WTC11 (cell line): ENCODE measurements around the gene PARD3B. TPM values are rescaled to one million over a fixed set of nuclear protein-coding genes. Genes with fewer than 3 reads are reported as not detected.

Experiments
- ATAC-seq: fragments of 200-7000 bp; cut with Tn5 transposase; 2 replicates; pipeline ENCODE4 v1.10.0; 2021; ENCODE audit warnings: mild to moderate bottlenecking, moderate library complexity
- CTCF ChIA-PET: fragments of 300-600 bp; sonication (Branson Sonifier 250); formaldehyde crosslinking; loops from one replicate; lab custom pipeline; 2021; ENCODE audit warnings: antibody characterized with exemption; lab: Charles Lee
- POLR2A ChIA-PET: fragments of 350-600 bp; sonication (Branson Sonifier 250); formaldehyde crosslinking; loops from one replicate; lab custom pipeline; 2021; ENCODE audit warnings: antibody characterized with exemption; lab: Charles Lee
- DNase-seq: peaks from one replicate; pipeline ENCODE4 v3.0.0; 2021; ENCODE audit warnings: low spot score
- H3K27ac Mint-ChIP-seq: 2 replicates; pipeline ENCODE4 v1.8.0; 2021; ENCODE audit warnings: mixed read lengths
- H3K27me3 Mint-ChIP-seq: 2 replicates; pipeline ENCODE4 v1.8.0; 2021; ENCODE audit warnings: low read depth, mild to moderate bottlenecking, moderate library complexity, mixed read lengths
- H3K36me3 Mint-ChIP-seq: 2 replicates; pipeline ENCODE4 v1.8.0; 2021; ENCODE audit warnings: mixed read lengths
- H3K4me1 Mint-ChIP-seq: 2 replicates; pipeline ENCODE4 v1.8.0; 2022; ENCODE audit warnings: mixed read lengths
- H3K4me3 Mint-ChIP-seq: 2 replicates; pipeline ENCODE4 v1.8.0; 2021; ENCODE audit warnings: mild to moderate bottlenecking, moderate library complexity, mixed read lengths
- H3K9me3 Mint-ChIP-seq: 2 replicates; pipeline ENCODE4 v1.8.0; 2021; ENCODE audit warnings: mixed read lengths
- AFF4 ChIP-seq: sonication (generic); formaldehyde crosslinking; IDR thresholded peaks from 2 replicates; pipeline ENCODE4 v1.8.1; 2023; ENCODE audit warnings: mild to moderate bottlenecking, missing genetic modification reagents, borderline replicate concordance
- ATF3 ChIP-seq: sonication (generic); formaldehyde crosslinking; conservative IDR thresholded peaks from 2 replicates; pipeline ENCODE4 v1.8.1; 2022; ENCODE audit warnings: mild to moderate bottlenecking, missing genetic modification reagents
- EMX1 ChIP-seq: fragments of 250-450 bp; sonication (Bioruptor Pico); IDR thresholded peaks from 2 replicates; pipeline ENCODE4 v1.8.0; 2021; ENCODE audit warnings: mild to moderate bottlenecking
- ESRRA ChIP-seq: sonication (generic); formaldehyde crosslinking; IDR thresholded peaks from 2 replicates; pipeline ENCODE4 v1.8.1; 2022; ENCODE audit warnings: mild to moderate bottlenecking, missing genetic modification reagents, borderline replicate concordance
- ETV6 ChIP-seq: sonication (generic); formaldehyde crosslinking; IDR thresholded peaks from 2 replicates; pipeline ENCODE4 v1.8.1; 2022; ENCODE audit warnings: mild to moderate bottlenecking, missing genetic modification reagents
- FOXK1 ChIP-seq: sonication (generic); formaldehyde crosslinking; IDR thresholded peaks from 2 replicates; pipeline ENCODE4 v1.8.0; 2022; ENCODE audit warnings: mild to moderate bottlenecking, moderate library complexity, missing genetic modification reagents
- GABPB1 ChIP-seq: sonication (generic); formaldehyde crosslinking; IDR thresholded peaks from 2 replicates; pipeline ENCODE4 v1.8.1; 2023; ENCODE audit warnings: mild to moderate bottlenecking, missing genetic modification reagents
- GRHL2 ChIP-seq: fragments of 250-450 bp; sonication (Bioruptor Pico); IDR thresholded peaks from 2 replicates; pipeline ENCODE4 v1.8.0; 2022; ENCODE audit warnings: mild to moderate bottlenecking, moderate library complexity; ENCODE audit not compliant: insufficient replicate concordance, severe bottlenecking
- HMGA2 ChIP-seq: fragments of 250-450 bp; sonication (Bioruptor Pico); IDR thresholded peaks from 2 replicates; pipeline ENCODE4 v1.4.0; 2021; ENCODE audit warnings: mild to moderate bottlenecking, moderate library complexity
- IRF1 ChIP-seq: sonication (generic); formaldehyde crosslinking; IDR thresholded peaks from 2 replicates; pipeline ENCODE4 v1.8.0; 2023; ENCODE audit warnings: missing genetic modification reagents
- MAX ChIP-seq: sonication (generic); formaldehyde crosslinking; IDR thresholded peaks from 2 replicates; pipeline ENCODE4 v1.8.0; 2022; ENCODE audit warnings: mild to moderate bottlenecking, missing genetic modification reagents
- MLX ChIP-seq: sonication (generic); formaldehyde crosslinking; IDR thresholded peaks from 2 replicates; pipeline ENCODE4 v1.8.1; 2023; ENCODE audit warnings: mild to moderate bottlenecking, missing genetic modification reagents, moderate library complexity
- NFATC4 ChIP-seq: fragments of 250-450 bp; sonication (Bioruptor Pico); IDR thresholded peaks from 2 replicates; pipeline ENCODE4 v1.9.0; 2021; ENCODE audit warnings: mild to moderate bottlenecking
- NFYB ChIP-seq: sonication (generic); formaldehyde crosslinking; conservative IDR thresholded peaks from 2 replicates; pipeline ENCODE4 v1.8.0; 2022; ENCODE audit warnings: low read depth, missing genetic modification reagents
- OVOL2 ChIP-seq: fragments of 250-450 bp; sonication (Bioruptor Pico); IDR thresholded peaks from 2 replicates; pipeline ENCODE4 v1.9.0; 2021; ENCODE audit warnings: mild to moderate bottlenecking, borderline replicate concordance
- PRRX2 ChIP-seq: fragments of 250-450 bp; sonication (Bioruptor Pico); IDR thresholded peaks from 2 replicates; pipeline ENCODE4 v1.8.0; 2021; ENCODE audit warnings: mild to moderate bottlenecking
- SMAD4 ChIP-seq: sonication (generic); formaldehyde crosslinking; IDR thresholded peaks from 2 replicates; pipeline ENCODE4 v1.8.0; 2022; ENCODE audit warnings: mild to moderate bottlenecking, missing genetic modification reagents
- TEAD1 ChIP-seq: sonication (generic); formaldehyde crosslinking; IDR thresholded peaks from 2 replicates; pipeline ENCODE4 v1.8.0; 2022; ENCODE audit warnings: mild to moderate bottlenecking, missing genetic modification reagents
- ZBTB21 ChIP-seq: sonication (generic); formaldehyde crosslinking; IDR thresholded peaks from 2 replicates; pipeline ENCODE4 v1.8.1; 2023; ENCODE audit warnings: mild to moderate bottlenecking, missing genetic modification reagents, borderline replicate concordance
- ZMAT4 ChIP-seq: fragments of 250-450 bp; sonication (Bioruptor Pico); IDR thresholded peaks from 2 replicates; pipeline ENCODE4 v1.9.0; 2021; ENCODE audit warnings: mild to moderate bottlenecking
- ZNF121 ChIP-seq: sonication (generic); formaldehyde crosslinking; IDR thresholded peaks from 2 replicates; pipeline ENCODE4 v1.8.0; 2023; ENCODE audit warnings: missing genetic modification reagents
- ZNF512 ChIP-seq: sonication (generic); formaldehyde crosslinking; IDR thresholded peaks from 2 replicates; pipeline ENCODE4 v1.8.1; 2022; ENCODE audit warnings: missing genetic modification reagents, borderline replicate concordance
- ZNF532 ChIP-seq: fragments of 250-450 bp; sonication (Bioruptor Pico); IDR thresholded peaks from 2 replicates; pipeline ENCODE4 v1.9.0; 2021; ENCODE audit warnings: mild to moderate bottlenecking, borderline replicate concordance
- ZNF671 ChIP-seq: fragments of 250-450 bp; sonication (Bioruptor Pico); IDR thresholded peaks from 2 replicates; pipeline ENCODE4 v1.8.0; 2021; ENCODE audit warnings: mild to moderate bottlenecking
- total RNA-seq: library from RNA; stranded (reverse); gene quantifications from 3 replicates; pipeline ENCODE4 v1.2.3, GENCODE V29; 2021

Gene PARD3B
- total RNA-seq, 1 experiment from 2014 or later: 5.6 TPM

- CTCF ChIA-PET: no interaction called here
- TF ChIP-seq MAX (no peak), ATF3 (CRISPR knock-in tag) (no peak), ESRRA (CRISPR knock-in tag) (no peak), ZNF671 (CRISPR knock-in tag) (no peak), GRHL2 (CRISPR knock-in tag) (no peak), PRRX2 (CRISPR knock-in tag) (no peak), FOXK1 (CRISPR knock-in tag) (no peak), ZNF532 (CRISPR knock-in tag) (no peak), ZNF121 (CRISPR knock-in tag) (no peak), SMAD4 (CRISPR knock-in tag) (no peak), MLX (CRISPR knock-in tag) (no peak), ZMAT4 (no peak), NFYB (CRISPR knock-in tag) (no peak), TEAD1 (no peak)
- Mint-ChIP-seq H3K4me3 (no peak overlapping the region), H3K27ac (no peak overlapping the region), H3K9me3 (peaks cover 8% of the 10 kb centered on the region; the same call in 1 of the 2 replicates), H3K36me3 (no peaks in the 10 kb centered on the region), H3K4me1 (peaks cover 12% of the 10 kb centered on the region; the same call in 1 of the 2 replicates), H3K27me3 (no peaks in the 10 kb centered on the region)
- DNase-seq (no peak), ATAC-seq (no peak)
- POLR2A ChIA-PET: no interaction called here
These were observed 621.5 kb downstream of the PARD3B start for GRCh38 chr2:205166745-205167144.

- no peaks in the 10 kb centered on the region for H3K27me3 Mint-ChIP-seq
- no peak overlapping the region for H3K4me3 Mint-ChIP-seq
- H3K27ac Mint-ChIP-seq: no peak overlapping the region
- peaks cover 8% of the 10 kb centered on the region; the same call in 1 of the 2 replicates for H3K9me3 Mint-ChIP-seq
- peaks cover 10% of the 10 kb centered on the region; the same call in 1 of the 2 replicates for H3K4me1 Mint-ChIP-seq
- POLR2A ChIA-PET: no interaction called here
- CTCF ChIA-PET: no interaction called here
- DNase-seq (no peak), ATAC-seq (no peak)
- no peaks in the 10 kb centered on the region for H3K36me3 Mint-ChIP-seq
- TF ChIP-seq ZBTB21 (CRISPR knock-in tag) (no peak), NFATC4 (CRISPR knock-in tag) (no peak), ETV6 (CRISPR knock-in tag) (no peak), AFF4 (no peak), EMX1 (CRISPR knock-in tag) (no peak), IRF1 (no peak), GABPB1 (CRISPR knock-in tag) (no peak), OVOL2 (no peak), PRRX2 (CRISPR knock-in tag) (no peak), TEAD1 (no peak), ZNF512 (CRISPR knock-in tag) (no peak), HMGA2 (no peak), MLX (CRISPR knock-in tag) (no peak)
These were observed 623.7 kb downstream of the PARD3B start for GRCh38 chr2:205169012-205169411.
